NCI-H1092 treated with DMSO at 0.1 percent for 48 hours (cell line): ENCODE data around the gene LGALSL.

Source experiments
- DNase-seq: peaks from one replicate; lab custom pipeline; 2025; lab: John Stamatoyannopoulos, UW

LGALSL gene

GRCh38 chr2:64471600-64471999 is 17.6 kb downstream of the LGALSL start:
- DNase-seq, result no peak

GRCh38 chr2:64472881-64473280 is 18.9 kb downstream of the LGALSL start:
- DNase-seq, result no peak

- DNase-seq, result no peak
Measured at GRCh38 chr2:64474121-64474571, 20.2 kb downstream of the LGALSL start.

GRCh38 chr2:64474636-64475035 is 20.7 kb downstream of the LGALSL start:
- DNase-seq, result no peak

GRCh38 chr2:64477037-64477436 is 23.1 kb downstream of the LGALSL start:
- no peak for DNase-seq

GRCh38 chr2:64477979-64478378 is 24.0 kb downstream of the LGALSL start:
- no peak for DNase-seq

GRCh38 chr2:64478502-64479230 is 24.7 kb downstream of the LGALSL start:
- no peak for DNase-seq

- peak; percentile 1 for DNase-seq
Measured at GRCh38 chr2:64479259-64480117, 25.5 kb downstream of the LGALSL start.

GRCh38 chr2:64481665-64482064 is 27.7 kb downstream of the LGALSL start:
- DNase-seq, result no peak

- DNase-seq, result no peak
Measured at GRCh38 chr2:64482243-64482642, 28.3 kb downstream of the LGALSL start.

- no peak for DNase-seq
Measured at GRCh38 chr2:64482765-64483504, 29.0 kb downstream of the LGALSL start.

- DNase-seq, result no peak
Measured at GRCh38 chr2:64485331-64485730, 31.4 kb downstream of the LGALSL start.

GRCh38 chr2:64485961-64486360 is 32.0 kb downstream of the LGALSL start:
- DNase-seq, result peak; percentile 18

- DNase-seq, result no peak
Measured at GRCh38 chr2:64487256-64488049, 33.5 kb downstream of the LGALSL start.

GRCh38 chr2:64488050-64488974 is 34.4 kb downstream of the LGALSL start:
- peak; percentile 42 for DNase-seq

GRCh38 chr2:64489081-64489751 is 35.3 kb downstream of the LGALSL start:
- no peak for DNase-seq

GRCh38 chr2:64491426-64491825 is 37.5 kb downstream of the LGALSL start:
- DNase-seq, result no peak

- no peak for DNase-seq
Measured at GRCh38 chr2:64492272-64492671, 38.3 kb downstream of the LGALSL start.

GRCh38 chr2:64492821-64493220 is 38.9 kb downstream of the LGALSL start:
- DNase-seq, result no peak

- no peak for DNase-seq
Measured at GRCh38 chr2:64493788-64494187, 39.8 kb downstream of the LGALSL start.
